Measurements from ENCODE around the gene KLK2. TPM values are rescaled to one million over a fixed set of nuclear protein-coding genes. Genes with fewer than 3 reads are reported as not detected.

Gene KLK2
- total and polyA plus RNA-seq, 2 donors from 2014 or later, result not detected

GRCh38 chr19:50869479-50869878 is 3.8 kb upstream of the KLK2 start:
- Histone ChIP-seq H3K27me3 (ENCODE audit: control insufficient read depth, insufficient read depth, low read length) (no peaks in the 10 kb centered on the region), H3K9me3 (ENCODE audit: control insufficient read depth in 2 of 3, insufficient read depth in 1 of 3, low read length in 3 of 3) (no peaks in the 10 kb centered on the region), H3K27ac (ENCODE audit: low read depth in 2 of 2, low read length in 2 of 2) (no peak overlapping the region), H3K4me3 (ENCODE audit: low read length in 3 of 3) (no peak overlapping the region), H3K36me3 (ENCODE audit: control insufficient read depth in 2 of 3, insufficient read depth in 3 of 3, low read length in 3 of 3) (no peaks in the 10 kb centered on the region), H3K9ac (ENCODE audit: low read length in 3 of 3) (no peak overlapping the region), H3K4me1 (ENCODE audit: control insufficient read depth in 2 of 3, insufficient read depth in 2 of 3, low read depth in 1 of 3, low read length in 3 of 3) (no peaks in the 10 kb centered on the region)
- no peak for DNase-seq
- FAIRE-seq, result no peak
- no peak for TF ChIP-seq CTCF (IDR thresholded peaks at IDR 0.05; ENCODE audit: borderline replicate concordance, extremely low read depth, insufficient read depth)
- intact Hi-C loops (cut with DNase I), result no loop called here

GRCh38 chr19:50870417-50871089 is 2.7 kb upstream of the KLK2 start:
- Histone ChIP-seq H3K27ac (ENCODE audit: low read depth in 2 of 2, low read length in 2 of 2) (no peak overlapping the region), H3K4me1 (ENCODE audit: control insufficient read depth in 2 of 3, insufficient read depth in 2 of 3, low read depth in 1 of 3, low read length in 3 of 3) (no peaks in the 10 kb centered on the region), H3K36me3 (ENCODE audit: control insufficient read depth in 2 of 3, insufficient read depth in 3 of 3, low read length in 3 of 3) (no peaks in the 10 kb centered on the region), H3K27me3 (ENCODE audit: control insufficient read depth, insufficient read depth, low read length) (no peaks in the 10 kb centered on the region), H3K4me3 (ENCODE audit: low read length in 3 of 3) (no peak overlapping the region), H3K9ac (ENCODE audit: low read length in 3 of 3) (no peak overlapping the region), H3K9me3 (ENCODE audit: control insufficient read depth in 2 of 3, insufficient read depth in 1 of 3, low read length in 3 of 3) (no peaks in the 10 kb centered on the region)
- DNase-seq (no peak), FAIRE-seq (no peak)
- TF ChIP-seq CTCF (IDR thresholded peaks at IDR 0.05; ENCODE audit: borderline replicate concordance, extremely low read depth, insufficient read depth), result no peak
- intact Hi-C loops (cut with DNase I), result no loop called here

GRCh38 chr19:50874211-50874610 is 972 bp downstream of the KLK2 start:
- no peaks in the 10 kb centered on the region for H3K4me1 ChIP-seq (ENCODE audit: control insufficient read depth in 2 of 3, insufficient read depth in 2 of 3, low read depth in 1 of 3, low read length in 3 of 3)
- no peaks in the 10 kb centered on the region for H3K36me3 ChIP-seq (ENCODE audit: control insufficient read depth in 2 of 3, insufficient read depth in 3 of 3, low read length in 3 of 3)
- no peak overlapping the region for H3K27ac ChIP-seq (ENCODE audit: low read depth in 2 of 2, low read length in 2 of 2)
- H3K27me3 ChIP-seq (ENCODE audit: control insufficient read depth, insufficient read depth, low read length), result no peaks in the 10 kb centered on the region
- H3K9me3 ChIP-seq (ENCODE audit: control insufficient read depth in 2 of 3, insufficient read depth in 1 of 3, low read length in 3 of 3), result no peaks in the 10 kb centered on the region
- intact Hi-C loops (cut with DNase I), result no loop called here
- FAIRE-seq (no peak), DNase-seq (no peak)
- no peak overlapping the region for H3K9ac ChIP-seq (ENCODE audit: low read length in 3 of 3)
- no peak for TF ChIP-seq CTCF (IDR thresholded peaks at IDR 0.05; ENCODE audit: borderline replicate concordance, extremely low read depth, insufficient read depth)
- no peak overlapping the region for H3K4me3 ChIP-seq (ENCODE audit: low read length in 3 of 3)

Measured in kidney (tissue), 14 donors.